NCI-H82 treated with DMSO at 0.1 percent for 48 hours (cell line): ENCODE results near the gene UNC119.

ENCODE experiments used
- DNase-seq: peaks from one replicate; lab custom pipeline; 2025; ENCODE audit not compliant: unreplicated experiment; lab: John Stamatoyannopoulos, UW

The UNC119 gene

GRCh38 chr17:28573521-28573920, 21.1 kb upstream of the UNC119 start:
- DNase-seq, result no peak

- no peak for DNase-seq
These were observed 20.6 kb upstream of the UNC119 start for GRCh38 chr17:28573040-28573380.

GRCh38 chr17:28572259-28573039, 20.0 kb upstream of the UNC119 start:
- no peak for DNase-seq

GRCh38 chr17:28571361-28572122, 19.1 kb upstream of the UNC119 start, which contains the start of gene PIGS:
Gene PIGS, minus strand, starts transcription at chr17:28571524. Its CDS starts 28 bp downstream, at chr17:28571496.
- DNase-seq, result peak; percentile 86

GRCh38 chr17:28570716-28571360, 18.4 kb upstream of the UNC119 start:
- no peak for DNase-seq

- no peak for DNase-seq
These were observed 17.0 kb upstream of the UNC119 start for GRCh38 chr17:28569446-28569845.

GRCh38 chr17:28567604-28568003, 15.2 kb upstream of the UNC119 start:
- DNase-seq, result no peak

GRCh38 chr17:28563475-28563874, 11.1 kb upstream of the UNC119 start:
- DNase-seq, result no peak

GRCh38 chr17:28555022-28555421, 2.6 kb upstream of the UNC119 start:
- DNase-seq, result no peak

GRCh38 chr17:28554565-28554964, 2.1 kb upstream of the UNC119 start:
- no peak for DNase-seq

- no peak for DNase-seq
These were observed 629 bp upstream of the UNC119 start for GRCh38 chr17:28553000-28553505.

- DNase-seq, result no peak
These were observed 826 bp downstream of the UNC119 start for GRCh38 chr17:28551421-28552175.

- DNase-seq, result no peak
These were observed 1.6 kb downstream of the UNC119 start for GRCh38 chr17:28550858-28551257.

- DNase-seq, result peak; percentile 96
These were observed 2.9 kb downstream of the UNC119 start for GRCh38 chr17:28549236-28550132.

GRCh38 chr17:28548417-28549130, 3.9 kb downstream of the UNC119 start:
- no peak for DNase-seq

- no peak for DNase-seq
These were observed 4.6 kb downstream of the UNC119 start for GRCh38 chr17:28547623-28548416.

- DNase-seq, result no peak
These were observed 5.3 kb downstream of the UNC119 start for GRCh38 chr17:28547096-28547622.

GRCh38 chr17:28545787-28546415, 6.5 kb downstream of the UNC119 start:
- DNase-seq, result peak; percentile 52
